ENCODE measurements around the gene MAJIN. TPM values are rescaled to one million over a fixed set of nuclear protein-coding genes. Genes with fewer than 3 reads are reported as not detected.

The MAJIN gene
- total and polyA plus RNA-seq, 10 of the 15 experiments (the other 5 are each of a cell fraction or from before 2014, with no cell fraction given), result 0.10 TPM; not detected in 9

GRCh38 chr11:64926689-64927088, 45.2 kb downstream of the MAJIN start:
- no peaks in the 10 kb centered on the region for H4K20me1 ChIP-seq (ENCODE audit: control insufficient read depth, insufficient read depth)
- in situ Hi-C loops (cut with MboI) (no loop called here), intact Hi-C loops (cut with micrococcal nuclease; ENCODE audit: unreplicated experiment) (no loop called here)
- SMC1A ChIA-PET (ENCODE audit: uncharacterized antibody, unreplicated experiment), result interaction anchor here (1.4 kb wide), 1 partner anchor 71 kb away, joined by 3 read pairs; no protein-coding TSS in a partner anchor
- no peak overlapping the region for H3K9ac ChIP-seq (ENCODE audit: control insufficient read depth, insufficient read depth, low read length)
- H3K4me1 ChIP-seq (ENCODE audit: control insufficient read depth, insufficient read depth, low read length), result peaks cover 5% of the 10 kb centered on the region
- WGBS (ENCODE audit: insufficient coverage, insufficient replicate concordance, low lambda C conversion rate, missing lambda C conversion rate), result 80% methylated on average over 22 of the region's 22 CpGs
- CTCF ChIA-PET, result interaction anchor here (0.9 kb wide), 1 partner anchor 9 kb away, joined by 3 read pairs; no protein-coding TSS in a partner anchor
- no peaks in the 10 kb centered on the region; a peak in 1 of 4 replicates for H3K36me3 ChIP-seq (ENCODE audit: control insufficient read depth in 2 of 2, insufficient read depth in 2 of 2, low read length in 1 of 2)
- no peaks in the 10 kb centered on the region for H3K27me3 ChIP-seq (replicated peaks in 1 of 2; ENCODE audit: control insufficient read depth in 2 of 2, insufficient read depth in 2 of 2, low read length in 1 of 2)
- no peak overlapping the region for H3K4me2 ChIP-seq (ENCODE audit: control insufficient read depth, insufficient read depth)
- no peak overlapping the region for H2AFZ ChIP-seq (ENCODE audit: control insufficient read depth, low read depth, low read length)
- RAD21 ChIA-PET (ENCODE audit: unreplicated experiment), result no interaction called here
- POLR2A ChIA-PET, result interaction anchor here (0.6 to 1.2 kb wide), 2 partner anchors 9 to 169 kb away, joined by 3 read pairs; partner anchors contain the start of gene VPS51
- FAIRE-seq, result no peak
- H3K79me2 ChIP-seq (ENCODE audit: control insufficient read depth, insufficient read depth, low read length), result no peaks in the 10 kb centered on the region
- no peak for ATAC-seq
- no TSS peak for BruUV-seq (replicated peaks)
- H3K9me3 ChIP-seq (replicated peaks; ENCODE audit: control insufficient read depth, insufficient read depth, low read length), result no peaks in the 10 kb centered on the region
- no peak for DNase-seq (ENCODE audit: low read depth, low spot score)
- H3K4me3 ChIP-seq, result no peak overlapping the region
- no peak overlapping the region for H3K27ac ChIP-seq (ENCODE audit: control insufficient read depth, insufficient read depth)
- no peak for TF ChIP-seq NR2F1 (conservative IDR thresholded peaks at IDR 0.05)
- no peak for TF ChIP-seq ZNF592 (IDR thresholded peaks at IDR 0.05)
- TF ChIP-seq CUX1 (IDR thresholded peaks at IDR 0.05; ENCODE audit: insufficient replicate concordance, low read depth, low read length), result no peak
- no peak for TF ChIP-seq STAT3 (IDR thresholded peaks at IDR 0.05; ENCODE audit: low read depth, low read length)
- TF ChIP-seq EED (IDR thresholded peaks at IDR 0.05; ENCODE audit: low read depth), result no peak
- TF ChIP-seq ELK1 (IDR thresholded peaks at IDR 0.05; ENCODE audit: low read depth, low read length), result no peak
- TF ChIP-seq NRF1 (conservative IDR thresholded peaks at IDR 0.05; ENCODE audit: low read depth, low read length), result no peak
- no peak for TF ChIP-seq JUNB (IDR thresholded peaks at IDR 0.05)
- no peak for TF ChIP-seq NR2C2 (IDR thresholded peaks at IDR 0.05; ENCODE audit: borderline replicate concordance, control insufficient read depth, insufficient read length, low read depth)
- no peak for TF ChIP-seq CREM (IDR thresholded peaks at IDR 0.05; ENCODE audit: low read depth)
- TF ChIP-seq, protein P1, sequence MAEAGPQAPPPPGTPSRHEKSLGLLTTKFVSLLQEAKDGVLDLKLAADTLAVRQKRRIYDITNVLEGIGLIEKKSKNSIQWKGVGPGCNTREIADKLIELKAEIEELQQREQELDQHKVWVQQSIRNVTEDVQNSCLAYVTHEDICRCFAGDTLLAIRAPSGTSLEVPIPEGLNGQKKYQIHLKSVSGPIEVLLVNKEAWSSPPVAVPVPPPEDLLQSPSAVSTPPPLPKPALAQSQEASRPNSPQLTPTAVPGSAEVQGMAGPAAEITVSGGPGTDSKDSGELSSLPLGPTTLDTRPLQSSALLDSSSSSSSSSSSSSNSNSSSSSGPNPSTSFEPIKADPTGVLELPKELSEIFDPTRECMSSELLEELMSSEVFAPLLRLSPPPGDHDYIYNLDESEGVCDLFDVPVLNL (IDR thresholded peaks at IDR 0.05; ENCODE audit: low read depth, low read length), result no peak
- TF ChIP-seq CHD1 (IDR thresholded peaks at IDR 0.05; ENCODE audit: low read depth, low read length), result no peak
